Neural cell (in vitro differentiated cells): ENCODE results near the gene PIGP. TPM values are rescaled to one million over a fixed set of nuclear protein-coding genes. Genes with fewer than 3 reads are reported as not detected.

Experiments used
- H2AFZ ChIP-seq: fragments of 200-600, 300-800 bp; sonication (generic), shearing (Covaris generic); 2 replicates; pipeline ENCODE4 v1.6.0; 2014; ENCODE audit warnings: low read depth, mild to moderate bottlenecking, antibody characterized with exemption, low read length, moderate library complexity
- H3F3A ChIP-seq: fragments of 200-600 bp; shearing (Covaris generic); 2 replicates; pipeline ENCODE4 v1.6.1; 2016; ENCODE audit warnings: mild to moderate bottlenecking, moderate library complexity, mixed read lengths, antibody characterized with exemption, low read length; ENCODE audit not compliant: insufficient read depth, poor library complexity, severe bottlenecking
- H3K27ac ChIP-seq: fragments of 200-600, 300-800 bp; sonication (generic), shearing (Covaris generic); 2 replicates; pipeline ENCODE4 v1.5.1; 2014; ENCODE audit warnings: mild to moderate bottlenecking, low read length, moderate library complexity
- H3K27me3 ChIP-seq: fragments of 300-800, 200-600 bp; sonication (generic), shearing (Covaris generic); 2 replicates; pipeline ENCODE4 v1.6.0; 2014; ENCODE audit warnings: mild to moderate bottlenecking, low read depth, low read length, moderate library complexity; ENCODE audit not compliant: insufficient read depth
- H3K36me3 ChIP-seq: fragments of 300-800, 200-600 bp; sonication (generic), shearing (Covaris generic); 2 replicates; pipeline ENCODE4 v1.5.1; 2014; ENCODE audit warnings: mild to moderate bottlenecking, antibody characterized with exemption, low read length, moderate library complexity; ENCODE audit not compliant: insufficient read depth
- H3K4me2 ChIP-seq: fragments of 300-800, 200-600 bp; sonication (generic), shearing (Covaris generic); 2 replicates; pipeline ENCODE4 v1.6.0; 2014; ENCODE audit warnings: mild to moderate bottlenecking, low read length
- H3K4me3 ChIP-seq: fragments of 300-800, 200-600 bp; sonication (generic), shearing (Covaris generic); 2 replicates; pipeline ENCODE4 v1.5.1; 2014; ENCODE audit warnings: mild to moderate bottlenecking, low read length, moderate library complexity
- H3K79me2 ChIP-seq: fragments of 200-600 bp; shearing (Covaris generic); replicated peaks from 2 replicates; pipeline ENCODE4 v1.6.0; 2014; ENCODE audit warnings: mild to moderate bottlenecking, low read length, moderate library complexity; ENCODE audit not compliant: insufficient read depth
- H3K9ac ChIP-seq: fragments of 300-800, 200-600 bp; sonication (generic), shearing (Covaris generic); 2 replicates; pipeline ENCODE4 v1.6.1; 2016; ENCODE audit warnings: mild to moderate bottlenecking, low read length, mixed read lengths
- H3K9me2 ChIP-seq: fragments of 200-600 bp; shearing (Covaris generic); 2 replicates; pipeline ENCODE4 v1.6.1; 2016; ENCODE audit warnings: mild to moderate bottlenecking, low read length, mixed read lengths; ENCODE audit not compliant: insufficient read depth
- H3K9me3 ChIP-seq: fragments of 200-600, 300-800 bp; sonication (generic), shearing (Covaris generic); 2 replicates; pipeline ENCODE4 v1.6.1; 2016; ENCODE audit warnings: mild to moderate bottlenecking, mixed run types, low read length, moderate library complexity, mixed read lengths
- H4K20me1 ChIP-seq: fragments of 200-600 bp; shearing (Covaris generic); 2 replicates; pipeline ENCODE4 v1.6.1; 2016; ENCODE audit warnings: mild to moderate bottlenecking, mixed run types; ENCODE audit not compliant: insufficient read depth
- EP300 ChIP-seq: fragments of 450-650 bp; conservative IDR thresholded peaks from 2 replicates; pipeline ENCODE4 v1.6.1; 2014; ENCODE audit warnings: antibody characterized with exemption, mild to moderate bottlenecking, moderate library complexity; ENCODE audit not compliant: poor library complexity, severe bottlenecking
- EZH2 ChIP-seq: fragments of 200-600, 300-800 bp; shearing (Covaris generic), sonication (generic); IDR thresholded peaks from 2 replicates; pipeline ENCODE4 v1.6.1; 2014; ENCODE audit warnings: antibody characterized with exemption, low read length, borderline replicate concordance, mild to moderate bottlenecking; ENCODE audit not compliant: insufficient read depth, poor library complexity, severe bottlenecking
- MXI1 ChIP-seq: fragments of 450-650 bp; conservative IDR thresholded peaks from 2 replicates; pipeline ENCODE4 v1.6.1; 2014; ENCODE audit warnings: antibody characterized with exemption, mild to moderate bottlenecking; ENCODE audit not compliant: poor library complexity, severe bottlenecking
- POLR2AphosphoS5 ChIP-seq: IDR thresholded peaks from 2 replicates; pipeline ENCODE4 v1.6.1; 2012
- RAD21 ChIP-seq: fragments of 450-650 bp; conservative IDR thresholded peaks from 2 replicates; pipeline ENCODE4 v1.6.1; 2014; ENCODE audit warnings: antibody characterized with exemption, mild to moderate bottlenecking, moderate library complexity
- SMC3 ChIP-seq: fragments of 450-650 bp; conservative IDR thresholded peaks from 2 replicates; pipeline ENCODE4 v1.6.1; 2014; ENCODE audit warnings: antibody characterized with exemption, mild to moderate bottlenecking, moderate library complexity; ENCODE audit not compliant: poor library complexity
- TAF1 ChIP-seq: IDR thresholded peaks from 2 replicates; pipeline ENCODE4 v1.6.1; 2012; ENCODE audit warnings: low read depth
- polyA plus RNA-seq: library from polyadenylated mRNA; depleted of rRNA; stranded (reverse); fragments of >200 nt; gene quantifications from 2 replicates; pipeline ENCODE4 v1.2.3, GENCODE V29; 2014
- TF ChIP-seq, protein P1 (sequence below): fragments of 450-650 bp; IDR thresholded peaks from 2 replicates; pipeline ENCODE4 v1.5.1; 2014; ENCODE audit warnings: antibody characterized with exemption, mild to moderate bottlenecking, moderate library complexity; ENCODE audit not compliant: poor library complexity, severe bottlenecking
- TF ChIP-seq, protein P2 (sequence below): IDR thresholded peaks from 2 replicates; pipeline ENCODE4 v1.6.1; 2012; ENCODE audit warnings: borderline replicate concordance

Gene PIGP
- polyA plus RNA-seq, 1 donor from 2014 or later = 38.5 TPM

DNA sequence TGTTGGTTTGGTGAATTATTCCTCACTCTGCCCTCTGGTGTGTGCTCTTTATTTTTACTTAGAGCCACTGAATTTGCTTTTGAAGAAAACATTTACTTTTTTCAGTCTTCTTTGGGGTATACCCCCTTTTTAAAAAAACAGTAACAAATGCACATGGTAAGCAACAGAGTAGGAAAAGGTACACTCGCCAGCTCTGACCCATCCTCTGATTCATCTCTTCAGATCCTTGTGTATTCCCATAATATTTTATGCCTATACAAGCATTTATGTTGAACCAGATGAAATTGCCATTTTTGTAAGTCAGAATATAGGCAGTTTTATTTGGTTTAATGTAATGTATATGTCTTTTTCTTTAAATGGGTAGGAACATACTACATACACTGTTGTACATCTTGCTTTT is 28.5 kb upstream of the PIGP start:
- Histone ChIP-seq H3K4me2 (no peak overlapping the region), H3K79me2 (peaks cover 50% of the 10 kb centered on the region), H3K9me3 (no peaks in the 10 kb centered on the region), H3K9me2 (no peaks in the 10 kb centered on the region), H3K36me3 (peaks cover 15% of the 10 kb centered on the region), H3K27me3 (no peaks in the 10 kb centered on the region), H4K20me1 (no peaks in the 10 kb centered on the region), H3K9ac (no peak overlapping the region), H3F3A (no peaks in the 10 kb centered on the region), H2AFZ (no peak overlapping the region), H3K4me3 (no peak overlapping the region), H3K27ac (no peak overlapping the region)
- TF ChIP-seq MXI1 (no peak), EZH2 (no peak), EP300 (no peak), TAF1 (no peak), SMC3 (no peak), POLR2AphosphoS5 (no peak), RAD21 (no peak)
- TF ChIP-seq, protein P1, sequence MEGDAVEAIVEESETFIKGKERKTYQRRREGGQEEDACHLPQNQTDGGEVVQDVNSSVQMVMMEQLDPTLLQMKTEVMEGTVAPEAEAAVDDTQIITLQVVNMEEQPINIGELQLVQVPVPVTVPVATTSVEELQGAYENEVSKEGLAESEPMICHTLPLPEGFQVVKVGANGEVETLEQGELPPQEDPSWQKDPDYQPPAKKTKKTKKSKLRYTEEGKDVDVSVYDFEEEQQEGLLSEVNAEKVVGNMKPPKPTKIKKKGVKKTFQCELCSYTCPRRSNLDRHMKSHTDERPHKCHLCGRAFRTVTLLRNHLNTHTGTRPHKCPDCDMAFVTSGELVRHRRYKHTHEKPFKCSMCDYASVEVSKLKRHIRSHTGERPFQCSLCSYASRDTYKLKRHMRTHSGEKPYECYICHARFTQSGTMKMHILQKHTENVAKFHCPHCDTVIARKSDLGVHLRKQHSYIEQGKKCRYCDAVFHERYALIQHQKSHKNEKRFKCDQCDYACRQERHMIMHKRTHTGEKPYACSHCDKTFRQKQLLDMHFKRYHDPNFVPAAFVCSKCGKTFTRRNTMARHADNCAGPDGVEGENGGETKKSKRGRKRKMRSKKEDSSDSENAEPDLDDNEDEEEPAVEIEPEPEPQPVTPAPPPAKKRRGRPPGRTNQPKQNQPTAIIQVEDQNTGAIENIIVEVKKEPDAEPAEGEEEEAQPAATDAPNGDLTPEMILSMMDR = no peak
- TF ChIP-seq, protein P2, sequence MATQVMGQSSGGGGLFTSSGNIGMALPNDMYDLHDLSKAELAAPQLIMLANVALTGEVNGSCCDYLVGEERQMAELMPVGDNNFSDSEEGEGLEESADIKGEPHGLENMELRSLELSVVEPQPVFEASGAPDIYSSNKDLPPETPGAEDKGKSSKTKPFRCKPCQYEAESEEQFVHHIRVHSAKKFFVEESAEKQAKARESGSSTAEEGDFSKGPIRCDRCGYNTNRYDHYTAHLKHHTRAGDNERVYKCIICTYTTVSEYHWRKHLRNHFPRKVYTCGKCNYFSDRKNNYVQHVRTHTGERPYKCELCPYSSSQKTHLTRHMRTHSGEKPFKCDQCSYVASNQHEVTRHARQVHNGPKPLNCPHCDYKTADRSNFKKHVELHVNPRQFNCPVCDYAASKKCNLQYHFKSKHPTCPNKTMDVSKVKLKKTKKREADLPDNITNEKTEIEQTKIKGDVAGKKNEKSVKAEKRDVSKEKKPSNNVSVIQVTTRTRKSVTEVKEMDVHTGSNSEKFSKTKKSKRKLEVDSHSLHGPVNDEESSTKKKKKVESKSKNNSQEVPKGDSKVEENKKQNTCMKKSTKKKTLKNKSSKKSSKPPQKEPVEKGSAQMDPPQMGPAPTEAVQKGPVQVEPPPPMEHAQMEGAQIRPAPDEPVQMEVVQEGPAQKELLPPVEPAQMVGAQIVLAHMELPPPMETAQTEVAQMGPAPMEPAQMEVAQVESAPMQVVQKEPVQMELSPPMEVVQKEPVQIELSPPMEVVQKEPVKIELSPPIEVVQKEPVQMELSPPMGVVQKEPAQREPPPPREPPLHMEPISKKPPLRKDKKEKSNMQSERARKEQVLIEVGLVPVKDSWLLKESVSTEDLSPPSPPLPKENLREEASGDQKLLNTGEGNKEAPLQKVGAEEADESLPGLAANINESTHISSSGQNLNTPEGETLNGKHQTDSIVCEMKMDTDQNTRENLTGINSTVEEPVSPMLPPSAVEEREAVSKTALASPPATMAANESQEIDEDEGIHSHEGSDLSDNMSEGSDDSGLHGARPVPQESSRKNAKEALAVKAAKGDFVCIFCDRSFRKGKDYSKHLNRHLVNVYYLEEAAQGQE = no peak

GRCh38 chr21:37100316-37100715 is 27.4 kb upstream of the PIGP start:
- H3K9me3 ChIP-seq = no peaks in the 10 kb centered on the region
- peaks cover 15% of the 10 kb centered on the region for H3K36me3 ChIP-seq
- TF ChIP-seq EP300 = no peak
- TF ChIP-seq POLR2AphosphoS5 = no peak
- TF ChIP-seq MXI1 = no peak
- TF ChIP-seq, protein P1 = no peak
- no peak for TF ChIP-seq TAF1
- no peak for TF ChIP-seq SMC3
- no peak for TF ChIP-seq EZH2
- TF ChIP-seq, protein P2 = no peak
- no peak for TF ChIP-seq RAD21

More at GRCh38 chr21:37100316-37100715, 27.4 kb upstream of the PIGP start:
- H3K27me3 ChIP-seq = no peaks in the 10 kb centered on the region
- H3K27ac ChIP-seq = no peak overlapping the region
- H3K4me2 ChIP-seq = no peak overlapping the region
- H4K20me1 ChIP-seq = no peaks in the 10 kb centered on the region
- no peak overlapping the region for H3K4me3 ChIP-seq
- H3F3A ChIP-seq = no peaks in the 10 kb centered on the region
- H2AFZ ChIP-seq = no peak overlapping the region
- no peak overlapping the region for H3K9ac ChIP-seq
- H3K9me2 ChIP-seq = no peaks in the 10 kb centered on the region
- peaks cover 42% of the 10 kb centered on the region for H3K79me2 ChIP-seq
